Bone marrow (tissue), 2 donors: Measurements from ENCODE around the gene PTPN12.
"Not testable (repeated sequence)": the region's sequence is repeated elsewhere in the genome, so short reads cannot be mapped to it uniquely, and the experiment has no call there.

Source experiments
- DNase-seq, 2 donors: peaks; one replicate each; lab custom pipeline; 2025; lab: John Stamatoyannopoulos, UW

The PTPN12 gene

GRCh38 chr7:77579797-77580196 lies 42.7 kb downstream of the PTPN12 start:
- DNase-seq: no peak

- DNase-seq: no peak
Observed at GRCh38 chr7:77580762-77581350, 43.8 kb downstream of the PTPN12 start.

- no peak for DNase-seq
Observed at GRCh38 chr7:77587272-77587671, 50.2 kb downstream of the PTPN12 start.

- no peak for DNase-seq
Observed at GRCh38 chr7:77600952-77601351, 63.9 kb downstream of the PTPN12 start.

- no peak for DNase-seq
Observed at GRCh38 chr7:77606562-77606961, 69.5 kb downstream of the PTPN12 start.

- no peak for DNase-seq
Observed at GRCh38 chr7:77619314-77619713, 82.2 kb downstream of the PTPN12 start.

- no peak for DNase-seq
Observed at GRCh38 chr7:77626586-77627308, 89.7 kb downstream of the PTPN12 start.

GRCh38 chr7:77627309-77627676 lies 90.2 kb downstream of the PTPN12 start:
- no peak for DNase-seq

GRCh38 chr7:77629797-77630196 lies 92.7 kb downstream of the PTPN12 start:
- DNase-seq: no peak

GRCh38 chr7:77631820-77632219 lies 94.7 kb downstream of the PTPN12 start:
- DNase-seq: no peak

- no peak for DNase-seq
Observed at GRCh38 chr7:77644774-77645173, 107.7 kb downstream of the PTPN12 start.

GRCh38 chr7:77648742-77649338 lies 111.7 kb downstream of the PTPN12 start:
- DNase-seq: no peak

GRCh38 chr7:77649716-77650349 lies 112.7 kb downstream of the PTPN12 start:
- no peak for DNase-seq

GRCh38 chr7:77651575-77652162 lies 114.6 kb downstream of the PTPN12 start:
- DNase-seq: peak in 1 of 2 donors; percentile 30

GRCh38 chr7:77652826-77653225 lies 115.7 kb downstream of the PTPN12 start:
- not testable (repeated sequence) for DNase-seq

GRCh38 chr7:77653572-77653971 lies 116.5 kb downstream of the PTPN12 start:
- no peak for DNase-seq

- DNase-seq: no peak
Observed at GRCh38 chr7:77655356-77655755, 118.3 kb downstream of the PTPN12 start.

- DNase-seq: no peak
Observed at GRCh38 chr7:77655836-77656455, 118.9 kb downstream of the PTPN12 start.

GRCh38 chr7:77657427-77658224 lies 120.5 kb downstream of the PTPN12 start:
- DNase-seq: peak in 1 of 2 donors; percentile 42

GRCh38 chr7:77658928-77659327 lies 121.8 kb downstream of the PTPN12 start:
- no peak for DNase-seq

GRCh38 chr7:77661816-77662215 lies 124.7 kb downstream of the PTPN12 start:
- DNase-seq: no peak
